Measurements from ENCODE around the gene PRPF38A.
A peak's percentile ranks its signal among the peaks of the same experiment; 100 is the strongest.

Gene PRPF38A

GRCh38 chr1:52424813-52425212 lies 20.4 kb downstream of the PRPF38A start:
- 95 to 100% methylated on average over 1 of the region's 1 CpG for WGBS, 2 experiments (ENCODE audit: insufficient coverage in 2 of 2)
- peaks cover 52% of the 10 kb centered on the region for H3K36me3 ChIP-seq (ENCODE audit: control insufficient read depth, insufficient read depth, low read length)
- H3K9me3 ChIP-seq (ENCODE audit: control insufficient read depth, low read length), result no peaks in the 10 kb centered on the region
- no peak overlapping the region for H3K4me3 ChIP-seq (ENCODE audit: extremely low read depth, insufficient read depth, low read length, poor library complexity, severe bottlenecking)
- H3K27ac ChIP-seq (ENCODE audit: low read depth, low read length, severe bottlenecking), result peak overlapping the region; percentile 70
- peaks cover 28% of the 10 kb centered on the region for H3K4me1 ChIP-seq (ENCODE audit: control insufficient read depth, insufficient read depth, low read length, poor library complexity, severe bottlenecking)

- peaks cover 60% of the 10 kb centered on the region for H3K36me3 ChIP-seq (ENCODE audit: control insufficient read depth, insufficient read depth, low read length)
Observed at GRCh38 chr1:52426371-52426770, 22.0 kb downstream of the PRPF38A start.

GRCh38 chr1:52427152-52427551 lies 22.8 kb downstream of the PRPF38A start:
- Histone ChIP-seq H3K27ac (ENCODE audit: low read depth, low read length, severe bottlenecking) (no peak overlapping the region), H3K36me3 (ENCODE audit: control insufficient read depth, insufficient read depth, low read length) (peaks cover 57% of the 10 kb centered on the region), H3K4me3 (ENCODE audit: extremely low read depth, insufficient read depth, low read length, poor library complexity, severe bottlenecking) (no peak overlapping the region), H3K9me3 (ENCODE audit: control insufficient read depth, low read length) (no peaks in the 10 kb centered on the region), H3K4me1 (ENCODE audit: control insufficient read depth, insufficient read depth, low read length, poor library complexity, severe bottlenecking) (peaks cover 28% of the 10 kb centered on the region)
- 100% methylated on average over 1 of the region's 1 CpG for WGBS, 2 experiments (ENCODE audit: insufficient coverage in 2 of 2)

More at GRCh38 chr1:52426371-52426770, 22.0 kb downstream of the PRPF38A start:
- 80% methylated on average over 1 of the region's 3 CpGs; no CpG with 5 or more reads in 1 of the 2 experiments for WGBS, 2 experiments (ENCODE audit: insufficient coverage in 2 of 2)
- peak overlapping the region; percentile 46 for H3K27ac ChIP-seq (ENCODE audit: low read depth, low read length, severe bottlenecking)
- H3K4me1 ChIP-seq (ENCODE audit: control insufficient read depth, insufficient read depth, low read length, poor library complexity, severe bottlenecking), result peaks cover 28% of the 10 kb centered on the region
- no peak overlapping the region for H3K4me3 ChIP-seq (ENCODE audit: extremely low read depth, insufficient read depth, low read length, poor library complexity, severe bottlenecking)
- H3K9me3 ChIP-seq (ENCODE audit: control insufficient read depth, low read length), result no peaks in the 10 kb centered on the region

GRCh38 chr1:52432807-52433206 lies 28.4 kb downstream of the PRPF38A start:
- Histone ChIP-seq H3K4me1 (ENCODE audit: control insufficient read depth, insufficient read depth, low read length, poor library complexity, severe bottlenecking) (no peaks in the 10 kb centered on the region), H3K27ac (ENCODE audit: low read depth, low read length, severe bottlenecking) (no peak overlapping the region), H3K4me3 (ENCODE audit: extremely low read depth, insufficient read depth, low read length, poor library complexity, severe bottlenecking) (no peak overlapping the region), H3K36me3 (ENCODE audit: control insufficient read depth, insufficient read depth, low read length) (peaks cover 80% of the 10 kb centered on the region), H3K9me3 (ENCODE audit: control insufficient read depth, low read length) (no peaks in the 10 kb centered on the region)
- WGBS, 2 experiments (ENCODE audit: insufficient coverage in 2 of 2), result 98% methylated on average over 4 to 7 of the region's 8 CpGs

- Histone ChIP-seq H3K4me3 (ENCODE audit: extremely low read depth, insufficient read depth, low read length, poor library complexity, severe bottlenecking) (no peak overlapping the region), H3K4me1 (ENCODE audit: control insufficient read depth, insufficient read depth, low read length, poor library complexity, severe bottlenecking) (no peaks in the 10 kb centered on the region), H3K27ac (ENCODE audit: low read depth, low read length, severe bottlenecking) (no peak overlapping the region), H3K36me3 (ENCODE audit: control insufficient read depth, insufficient read depth, low read length) (peaks cover 79% of the 10 kb centered on the region), H3K9me3 (ENCODE audit: control insufficient read depth, low read length) (no peaks in the 10 kb centered on the region)
- WGBS, 2 experiments (ENCODE audit: insufficient coverage in 2 of 2), result no CpG with 5 or more reads among the region's 1 CpG
Observed at GRCh38 chr1:52435211-52435610, 30.8 kb downstream of the PRPF38A start.

- Histone ChIP-seq H3K4me1 (ENCODE audit: control insufficient read depth, insufficient read depth, low read length, poor library complexity, severe bottlenecking) (no peaks in the 10 kb centered on the region), H3K27ac (ENCODE audit: low read depth, low read length, severe bottlenecking) (no peak overlapping the region), H3K9me3 (ENCODE audit: control insufficient read depth, low read length) (no peaks in the 10 kb centered on the region), H3K4me3 (ENCODE audit: extremely low read depth, insufficient read depth, low read length, poor library complexity, severe bottlenecking) (no peak overlapping the region), H3K36me3 (ENCODE audit: control insufficient read depth, insufficient read depth, low read length) (peaks cover 79% of the 10 kb centered on the region)
- WGBS, 2 experiments (ENCODE audit: insufficient coverage in 2 of 2), result 100% methylated on average over 1 of the region's 1 CpG; no CpG with 5 or more reads in 1 of the 2 experiments
Observed at GRCh38 chr1:52435650-52436049, 31.2 kb downstream of the PRPF38A start.

- Histone ChIP-seq H3K4me1 (ENCODE audit: control insufficient read depth, insufficient read depth, low read length, poor library complexity, severe bottlenecking) (no peaks in the 10 kb centered on the region), H3K27ac (ENCODE audit: low read depth, low read length, severe bottlenecking) (no peak overlapping the region), H3K36me3 (ENCODE audit: control insufficient read depth, insufficient read depth, low read length) (peaks cover 77% of the 10 kb centered on the region), H3K4me3 (ENCODE audit: extremely low read depth, insufficient read depth, low read length, poor library complexity, severe bottlenecking) (no peak overlapping the region), H3K9me3 (ENCODE audit: control insufficient read depth, low read length) (no peaks in the 10 kb centered on the region)
- WGBS, 2 experiments (ENCODE audit: insufficient coverage in 2 of 2), result 76 to 92% methylated on average over 5 of the region's 7 CpGs
Observed at GRCh38 chr1:52436817-52437216, 32.4 kb downstream of the PRPF38A start.

GRCh38 chr1:52439976-52440375 lies 35.6 kb downstream of the PRPF38A start:
- 100% methylated on average over 1 of the region's 4 CpGs for whole genome bisulfite sequencing, 2 experiments (ENCODE audit: insufficient coverage in 2 of 2)
- peaks cover 77% of the 10 kb centered on the region for H3K36me3 ChIP-seq (ENCODE audit: control insufficient read depth, insufficient read depth, low read length)

GRCh38 chr1:52444463-52444862 lies 40.1 kb downstream of the PRPF38A start:
- Histone ChIP-seq H3K36me3 (ENCODE audit: control insufficient read depth, insufficient read depth, low read length) (peaks cover 73% of the 10 kb centered on the region), H3K4me3 (ENCODE audit: extremely low read depth, insufficient read depth, low read length, poor library complexity, severe bottlenecking) (no peak overlapping the region), H3K9me3 (ENCODE audit: control insufficient read depth, low read length) (no peaks in the 10 kb centered on the region), H3K27ac (ENCODE audit: low read depth, low read length, severe bottlenecking) (no peak overlapping the region), H3K4me1 (ENCODE audit: control insufficient read depth, insufficient read depth, low read length, poor library complexity, severe bottlenecking) (no peaks in the 10 kb centered on the region)
- WGBS, 2 experiments (ENCODE audit: insufficient coverage in 2 of 2), result 100% methylated on average over 1 to 2 of the region's 2 CpGs

More at GRCh38 chr1:52439976-52440375, 35.6 kb downstream of the PRPF38A start:
- Histone ChIP-seq H3K27ac (ENCODE audit: low read depth, low read length, severe bottlenecking) (no peak overlapping the region), H3K9me3 (ENCODE audit: control insufficient read depth, low read length) (no peaks in the 10 kb centered on the region), H3K4me1 (ENCODE audit: control insufficient read depth, insufficient read depth, low read length, poor library complexity, severe bottlenecking) (no peaks in the 10 kb centered on the region), H3K4me3 (ENCODE audit: extremely low read depth, insufficient read depth, low read length, poor library complexity, severe bottlenecking) (no peak overlapping the region)

GRCh38 chr1:52454127-52454526 lies 49.7 kb downstream of the PRPF38A start:
- WGBS, 2 experiments (ENCODE audit: insufficient coverage in 2 of 2), result no CpG with 5 or more reads among the region's 1 CpG

GRCh38 chr1:52454779-52455178 lies 50.4 kb downstream of the PRPF38A start:
- 95 to 100% methylated on average over 1 to 2 of the region's 2 CpGs for WGBS, 2 experiments (ENCODE audit: insufficient coverage in 2 of 2)
- Histone ChIP-seq H3K36me3 (ENCODE audit: control insufficient read depth, insufficient read depth, low read length) (peaks cover 38% of the 10 kb centered on the region), H3K9me3 (ENCODE audit: control insufficient read depth, low read length) (no peaks in the 10 kb centered on the region), H3K4me3 (ENCODE audit: extremely low read depth, insufficient read depth, low read length, poor library complexity, severe bottlenecking) (no peak overlapping the region), H3K27ac (ENCODE audit: low read depth, low read length, severe bottlenecking) (no peak overlapping the region), H3K4me1 (ENCODE audit: control insufficient read depth, insufficient read depth, low read length, poor library complexity, severe bottlenecking) (no peaks in the 10 kb centered on the region)

More at GRCh38 chr1:52454127-52454526, 49.7 kb downstream of the PRPF38A start:
- Histone ChIP-seq H3K4me1 (ENCODE audit: control insufficient read depth, insufficient read depth, low read length, poor library complexity, severe bottlenecking) (no peaks in the 10 kb centered on the region), H3K9me3 (ENCODE audit: control insufficient read depth, low read length) (no peaks in the 10 kb centered on the region), H3K36me3 (ENCODE audit: control insufficient read depth, insufficient read depth, low read length) (peaks cover 38% of the 10 kb centered on the region), H3K27ac (ENCODE audit: low read depth, low read length, severe bottlenecking) (no peak overlapping the region), H3K4me3 (ENCODE audit: extremely low read depth, insufficient read depth, low read length, poor library complexity, severe bottlenecking) (no peak overlapping the region)
